Raji (cell line): Measurements from ENCODE around the gene DOCK9.

Source experiments
- POLR2A ChIP-seq: IDR thresholded peaks from 2 replicates; pipeline ENCODE4 v1.6.1; 2011; ENCODE audit warnings: low read depth, low read length, control low read depth; ENCODE audit not compliant: insufficient read depth

The DOCK9 gene

GRCh38 chr13:98900442-98900841 lies 77.4 kb downstream of the DOCK9 start:
- TF ChIP-seq POLR2A = no peak

DNA sequence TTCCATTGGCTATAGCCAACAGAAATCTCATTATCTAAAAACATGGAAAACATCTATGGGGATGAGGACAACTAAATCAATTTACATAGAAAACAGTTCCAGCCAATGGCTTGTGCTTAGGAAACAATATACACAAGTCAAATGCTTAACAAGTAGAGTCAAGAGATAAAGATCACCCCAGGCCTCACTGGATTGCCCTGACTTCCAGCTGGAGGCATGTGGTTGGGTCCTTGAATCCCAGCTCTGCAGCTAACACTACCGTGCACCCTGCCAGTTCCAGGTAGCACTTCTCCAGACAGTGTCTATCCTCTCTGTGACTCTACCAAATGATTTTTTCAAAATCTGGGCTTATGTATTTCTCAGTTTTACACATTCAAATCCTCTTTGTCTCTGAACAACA lies 80.2 kb downstream of the DOCK9 start:
- no peak for TF ChIP-seq POLR2A

DNA sequence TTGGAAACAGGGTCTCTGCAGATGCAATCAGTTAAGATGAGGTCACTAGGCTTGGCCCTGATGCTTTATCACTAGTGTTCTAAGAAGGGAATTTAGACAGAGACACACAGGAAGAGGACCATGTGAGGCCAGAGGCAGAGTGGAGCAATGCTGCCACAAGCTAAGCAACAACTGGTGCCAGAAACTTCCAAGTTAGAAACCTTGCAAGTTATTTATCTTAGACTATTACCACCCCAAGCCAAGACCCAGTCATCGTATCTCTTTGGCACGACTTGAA lies 81.1 kb downstream of the DOCK9 start:
- no peak for TF ChIP-seq POLR2A

GRCh38 chr13:98896083-98896867 lies 81.6 kb downstream of the DOCK9 start:
- TF ChIP-seq POLR2A = no peak

DNA sequence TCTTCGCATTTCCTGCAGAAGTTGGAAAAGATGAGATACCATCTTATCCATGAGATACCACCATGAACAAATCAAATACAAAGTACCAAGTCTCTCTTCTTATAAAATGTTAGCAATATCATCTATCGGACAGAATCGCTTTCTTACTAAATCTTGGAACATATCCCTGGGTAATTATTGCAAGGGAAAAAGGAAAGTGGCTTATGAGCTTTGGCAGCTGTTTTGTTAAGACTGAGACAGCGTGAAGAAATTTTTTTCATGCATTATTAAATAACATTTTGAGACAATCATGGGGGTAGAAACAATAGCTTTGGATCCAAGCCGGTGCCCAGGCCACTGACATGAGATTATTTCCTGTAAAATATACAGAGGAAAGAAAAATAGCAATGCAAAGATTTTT lies 84.5 kb downstream of the DOCK9 start:
- no peak for TF ChIP-seq POLR2A

DNA sequence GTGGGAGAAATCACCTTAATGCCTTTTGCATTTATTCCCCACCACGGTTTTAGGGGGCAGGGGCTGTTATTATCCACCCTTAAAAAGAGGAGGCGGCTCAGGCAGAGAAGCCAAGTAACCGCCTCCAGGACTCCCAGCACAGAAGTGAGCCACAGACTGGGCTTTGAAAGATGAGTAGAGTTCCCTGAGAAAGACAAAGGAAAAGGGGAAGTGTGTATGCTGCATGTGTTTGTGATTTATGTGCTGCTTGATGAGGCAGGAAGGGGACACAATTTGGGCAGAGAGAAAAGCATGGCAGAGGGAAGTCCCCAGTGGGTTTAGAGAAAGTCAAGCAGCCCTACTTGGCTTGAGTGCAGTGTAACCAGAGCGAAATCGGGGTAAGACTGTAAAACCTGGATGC lies 85.0 kb downstream of the DOCK9 start:
- TF ChIP-seq POLR2A = no peak

DNA sequence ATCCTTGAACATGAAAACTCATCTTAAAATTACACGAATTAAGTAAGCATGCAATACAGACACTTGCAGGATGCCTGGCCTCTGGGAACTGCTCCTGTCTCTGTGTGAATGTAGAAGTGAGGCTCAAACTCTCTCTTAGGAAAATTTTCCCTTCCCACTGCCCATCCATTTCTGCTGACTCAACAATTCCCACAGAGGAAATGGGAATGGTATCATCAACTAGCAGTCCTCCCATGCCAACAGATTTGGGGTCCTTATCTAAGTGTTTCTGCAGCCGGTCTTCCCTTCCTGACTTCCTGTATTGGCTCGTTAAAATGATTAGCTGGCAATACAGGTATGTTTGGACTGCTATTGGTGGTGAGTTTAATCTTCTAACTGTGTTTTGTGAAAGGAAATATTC lies 85.8 kb downstream of the DOCK9 start:
- no peak for TF ChIP-seq POLR2A

- no peak for TF ChIP-seq POLR2A
Observed at GRCh38 chr13:98890925-98891324, 86.9 kb downstream of the DOCK9 start.

- no peak for TF ChIP-seq POLR2A
Observed at GRCh38 chr13:98890186-98890585, 87.7 kb downstream of the DOCK9 start.

- no peak for TF ChIP-seq POLR2A
Observed at GRCh38 chr13:98889419-98890085, 88.3 kb downstream of the DOCK9 start.

DNA sequence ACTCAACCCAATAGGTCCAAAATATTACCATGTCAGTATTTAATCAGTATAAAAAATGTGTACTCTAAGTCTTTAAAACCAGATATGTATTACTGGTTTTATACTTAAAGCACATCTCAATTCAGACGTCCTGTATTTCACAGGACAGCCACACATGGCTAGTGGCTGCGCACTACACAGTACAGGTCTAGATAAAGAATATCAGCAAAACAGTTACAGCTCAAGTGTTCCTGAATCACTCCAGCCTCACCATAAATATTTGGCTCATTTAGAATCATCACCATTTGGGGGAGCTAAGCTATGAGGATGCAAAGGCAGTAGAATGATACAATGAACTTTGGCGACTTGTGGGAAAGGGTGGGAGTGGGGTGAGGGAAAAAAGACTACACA lies 89.0 kb downstream of the DOCK9 start:
- no peak for TF ChIP-seq POLR2A

GRCh38 chr13:98888222-98888889 lies 89.5 kb downstream of the DOCK9 start:
- no peak for TF ChIP-seq POLR2A

DNA sequence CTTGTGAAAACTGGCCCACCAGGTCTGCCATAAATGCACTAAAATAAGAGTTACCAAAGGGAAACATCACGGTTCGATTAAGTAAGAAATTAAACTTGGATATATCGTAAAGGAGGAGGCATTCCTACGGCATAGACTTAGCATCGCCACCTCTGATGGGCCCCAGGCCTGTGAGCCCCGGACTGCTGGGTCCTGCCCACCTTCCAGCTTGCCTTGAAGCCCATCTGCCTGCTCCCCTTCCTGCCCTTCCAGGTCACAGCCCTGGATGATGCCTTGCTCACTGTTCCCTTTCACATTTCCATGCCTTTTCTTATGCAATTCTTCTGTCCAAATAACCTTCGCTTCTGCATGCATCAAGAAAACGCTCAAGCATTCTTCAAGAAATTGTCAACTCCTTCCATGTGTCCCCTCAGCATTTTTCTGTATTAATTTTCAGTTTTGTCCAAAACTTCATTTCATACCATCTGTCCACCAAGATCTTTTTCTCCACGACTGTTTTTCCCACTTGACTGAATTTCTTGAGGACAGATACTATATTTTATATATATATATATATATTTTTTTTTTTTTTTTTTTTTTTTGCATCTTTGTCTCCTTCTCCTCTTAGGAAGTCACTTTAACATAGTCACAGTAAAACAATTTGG lies 91.2 kb downstream of the DOCK9 start:
- no peak for TF ChIP-seq POLR2A

GRCh38 chr13:98885600-98885999 lies 92.3 kb downstream of the DOCK9 start:
- no peak for TF ChIP-seq POLR2A

GRCh38 chr13:98883998-98884397 lies 93.9 kb downstream of the DOCK9 start:
- no peak for TF ChIP-seq POLR2A

DNA sequence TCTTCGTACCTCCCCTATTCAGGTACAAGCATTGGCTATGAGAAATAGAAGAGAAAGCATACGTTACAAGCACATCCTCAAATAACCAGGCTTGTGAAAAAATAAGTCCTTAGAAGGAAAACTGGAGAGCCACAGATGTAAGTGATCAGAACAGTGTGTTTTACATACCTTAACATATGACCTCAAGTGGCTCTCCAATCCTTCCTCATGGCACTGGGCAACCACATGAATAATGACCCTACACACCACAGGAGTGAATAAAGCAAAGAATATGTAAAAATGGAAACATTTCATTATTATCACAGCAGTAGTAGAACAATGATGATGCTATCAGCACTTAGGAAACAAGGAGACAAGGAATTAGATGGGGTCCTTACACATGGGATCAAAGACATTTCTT lies 96.5 kb downstream of the DOCK9 start:
- no peak for TF ChIP-seq POLR2A
